PFSK-1 (cell line): ENCODE measurements around the gene CD300LB.

Source experiments
- FOXP2 ChIP-seq: optimal IDR thresholded peaks from 2 replicates; pipeline ENCODE3; 2011; ENCODE audit warnings: borderline replicate concordance, control low read depth, inconsistent platforms; ENCODE audit not compliant: insufficient read depth; ENCODE audit errors: extremely low read length, extremely low read depth
- POLR2AphosphoS5 ChIP-seq: IDR thresholded peaks from 2 replicates; pipeline ENCODE4 v1.6.1; 2012; ENCODE audit warnings: low read depth, mild to moderate bottlenecking, control low read depth, low read length, moderate library complexity
- SIN3A ChIP-seq: IDR thresholded peaks from 2 replicates; pipeline ENCODE4 v1.6.1; 2012; ENCODE audit warnings: mild to moderate bottlenecking, low read length, moderate library complexity, borderline replicate concordance; ENCODE audit not compliant: insufficient read depth
- TAF1 ChIP-seq: IDR thresholded peaks from 2 replicates; pipeline ENCODE4 v1.6.1; 2012; ENCODE audit warnings: low read length, control low read depth, borderline replicate concordance; ENCODE audit not compliant: insufficient read depth
- TF ChIP-seq, protein P1 (sequence below), 2 experiments: IDR thresholded peaks; 2 replicates each; pipeline versions ENCODE4 v1.6.1 to v1.8.0; 2011 to 2012; ENCODE audit warnings: low read depth in 2 of 2, low read length in 2 of 2, control low read depth in 1 of 2, inconsistent platforms in 1 of 2, mild to moderate bottlenecking in 1 of 2, moderate library complexity in 1 of 2; ENCODE audit not compliant: insufficient read depth in 1 of 2

DNA sequence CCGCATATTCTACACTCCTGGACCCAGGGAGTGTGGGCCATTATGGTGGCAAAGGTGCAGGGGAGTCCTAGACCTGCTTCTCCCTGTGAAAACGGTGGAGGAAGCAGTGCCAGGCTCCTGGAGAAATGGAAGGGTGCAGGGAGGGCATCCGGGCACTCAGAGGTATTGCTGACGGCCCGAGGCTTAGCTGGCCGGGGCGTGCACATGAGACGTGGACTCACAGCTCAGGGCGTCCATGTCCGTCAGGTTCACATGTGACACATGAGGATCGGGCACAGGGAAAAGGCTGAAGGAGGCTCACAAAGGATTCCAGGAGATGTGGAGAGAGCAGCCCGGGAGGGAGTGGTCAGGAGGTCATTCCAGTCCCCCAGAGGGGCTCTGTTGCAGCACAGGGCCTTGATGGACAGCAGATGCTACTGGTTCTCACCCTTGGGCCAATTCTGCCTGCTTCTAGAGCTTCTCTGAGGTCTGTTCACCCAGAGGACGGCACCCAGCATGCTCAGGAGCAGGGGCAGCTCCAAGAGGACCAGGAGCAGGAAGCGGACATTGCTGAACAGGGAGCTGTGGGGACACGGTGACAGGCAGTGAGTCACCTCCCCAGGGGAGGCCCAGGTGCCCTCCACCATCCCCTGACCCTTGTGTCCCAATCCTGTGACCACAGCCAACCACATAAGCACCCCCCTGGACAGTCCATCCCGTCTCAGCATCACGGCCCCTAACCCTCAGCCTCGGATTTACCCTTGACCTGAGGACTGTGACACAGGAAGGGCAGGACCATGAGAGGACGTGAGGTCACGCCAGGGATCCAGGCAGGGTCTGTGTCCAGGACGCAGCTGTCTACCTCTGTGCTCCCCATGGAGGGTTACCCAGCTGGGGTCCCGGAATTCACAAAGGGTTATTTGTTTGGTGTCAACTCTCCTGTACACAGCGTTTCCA lies 10.2 kb upstream of the CD300LB start:
- TF ChIP-seq, protein P1, sequence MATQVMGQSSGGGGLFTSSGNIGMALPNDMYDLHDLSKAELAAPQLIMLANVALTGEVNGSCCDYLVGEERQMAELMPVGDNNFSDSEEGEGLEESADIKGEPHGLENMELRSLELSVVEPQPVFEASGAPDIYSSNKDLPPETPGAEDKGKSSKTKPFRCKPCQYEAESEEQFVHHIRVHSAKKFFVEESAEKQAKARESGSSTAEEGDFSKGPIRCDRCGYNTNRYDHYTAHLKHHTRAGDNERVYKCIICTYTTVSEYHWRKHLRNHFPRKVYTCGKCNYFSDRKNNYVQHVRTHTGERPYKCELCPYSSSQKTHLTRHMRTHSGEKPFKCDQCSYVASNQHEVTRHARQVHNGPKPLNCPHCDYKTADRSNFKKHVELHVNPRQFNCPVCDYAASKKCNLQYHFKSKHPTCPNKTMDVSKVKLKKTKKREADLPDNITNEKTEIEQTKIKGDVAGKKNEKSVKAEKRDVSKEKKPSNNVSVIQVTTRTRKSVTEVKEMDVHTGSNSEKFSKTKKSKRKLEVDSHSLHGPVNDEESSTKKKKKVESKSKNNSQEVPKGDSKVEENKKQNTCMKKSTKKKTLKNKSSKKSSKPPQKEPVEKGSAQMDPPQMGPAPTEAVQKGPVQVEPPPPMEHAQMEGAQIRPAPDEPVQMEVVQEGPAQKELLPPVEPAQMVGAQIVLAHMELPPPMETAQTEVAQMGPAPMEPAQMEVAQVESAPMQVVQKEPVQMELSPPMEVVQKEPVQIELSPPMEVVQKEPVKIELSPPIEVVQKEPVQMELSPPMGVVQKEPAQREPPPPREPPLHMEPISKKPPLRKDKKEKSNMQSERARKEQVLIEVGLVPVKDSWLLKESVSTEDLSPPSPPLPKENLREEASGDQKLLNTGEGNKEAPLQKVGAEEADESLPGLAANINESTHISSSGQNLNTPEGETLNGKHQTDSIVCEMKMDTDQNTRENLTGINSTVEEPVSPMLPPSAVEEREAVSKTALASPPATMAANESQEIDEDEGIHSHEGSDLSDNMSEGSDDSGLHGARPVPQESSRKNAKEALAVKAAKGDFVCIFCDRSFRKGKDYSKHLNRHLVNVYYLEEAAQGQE (IDR thresholded peaks at IDR 0.05; ENCODE audit: insufficient read depth in 1 of 2, low read depth in 2 of 2, low read length in 2 of 2) = no peak
- no peak for TF ChIP-seq SIN3A
- TF ChIP-seq TAF1 = no peak
- TF ChIP-seq POLR2AphosphoS5 = no peak
- no peak for TF ChIP-seq FOXP2
